ENCODE data around the gene CDC20B.

CDC20B gene

GRCh38 chr5:55149308-55149795 is 23.6 kb downstream of the CDC20B start:
- no peaks in the 10 kb centered on the region for H3K27me3 Mint-ChIP-seq
- DNase-seq (ENCODE audit: low spot score in 2 of 2) = no peak
- peaks cover 6% of the 10 kb centered on the region for H3K4me1 Mint-ChIP-seq

GRCh38 chr5:55146543-55147151 is 26.3 kb downstream of the CDC20B start:
- Mint-ChIP-seq H3K36me3 (ENCODE audit: insufficient read depth) (no peaks in the 10 kb centered on the region), H3K4me3 (peak overlapping the region; percentile 42), H3K4me1 (peaks cover 15% of the 10 kb centered on the region), H3K27ac (ENCODE audit: low read depth) (no peak overlapping the region), H3K27me3 (no peaks in the 10 kb centered on the region), H3K9me3 (no peaks in the 10 kb centered on the region)
- peak; percentile 81 for ATAC-seq (replicated peaks; ENCODE audit: extremely low read depth, poor library complexity, severe bottlenecking)
- peak; percentile 75 to 81 for DNase-seq (ENCODE audit: low spot score in 2 of 2)

More at GRCh38 chr5:55149308-55149795, 23.6 kb downstream of the CDC20B start:
- H3K36me3 Mint-ChIP-seq (ENCODE audit: insufficient read depth) = no peaks in the 10 kb centered on the region
- ATAC-seq (replicated peaks; ENCODE audit: extremely low read depth, poor library complexity, severe bottlenecking) = no peak
- H3K4me3 Mint-ChIP-seq = no peak overlapping the region
- H3K9me3 Mint-ChIP-seq = no peaks in the 10 kb centered on the region
- no peak overlapping the region for H3K27ac Mint-ChIP-seq (ENCODE audit: low read depth)

- ATAC-seq (replicated peaks; ENCODE audit: extremely low read depth, poor library complexity, severe bottlenecking) (no peak), DNase-seq (ENCODE audit: low spot score in 2 of 2) (no peak)
- Mint-ChIP-seq H3K27me3 (no peaks in the 10 kb centered on the region), H3K4me3 (peak overlapping the region; percentile 42), H3K36me3 (ENCODE audit: insufficient read depth) (no peaks in the 10 kb centered on the region), H3K4me1 (peaks cover 20% of the 10 kb centered on the region), H3K27ac (ENCODE audit: low read depth) (no peak overlapping the region), H3K9me3 (no peaks in the 10 kb centered on the region)
Measured at GRCh38 chr5:55146080-55146479, 26.9 kb downstream of the CDC20B start.

- no peak for ATAC-seq (replicated peaks; ENCODE audit: extremely low read depth, poor library complexity, severe bottlenecking)
- no peak overlapping the region for H3K27ac Mint-ChIP-seq (ENCODE audit: low read depth)
- H3K9me3 Mint-ChIP-seq = no peaks in the 10 kb centered on the region
- H3K4me1 Mint-ChIP-seq = peaks cover 23% of the 10 kb centered on the region
- H3K4me3 Mint-ChIP-seq = no peak overlapping the region
- DNase-seq (ENCODE audit: low spot score in 2 of 2) = no peak
- H3K27me3 Mint-ChIP-seq = no peaks in the 10 kb centered on the region
- peaks cover 1% of the 10 kb centered on the region for H3K36me3 Mint-ChIP-seq (ENCODE audit: insufficient read depth)
Measured at GRCh38 chr5:55143624-55144023, 29.4 kb downstream of the CDC20B start.

- Mint-ChIP-seq H3K9me3 (no peaks in the 10 kb centered on the region), H3K36me3 (ENCODE audit: insufficient read depth) (peaks cover 1% of the 10 kb centered on the region), H3K27ac (ENCODE audit: low read depth) (peak overlapping the region; percentile 23), H3K27me3 (no peaks in the 10 kb centered on the region), H3K4me1 (peaks cover 23% of the 10 kb centered on the region), H3K4me3 (peak overlapping the region; percentile 39)
- ATAC-seq (replicated peaks; ENCODE audit: extremely low read depth, poor library complexity, severe bottlenecking) = peak; percentile 66
- no peak for DNase-seq (ENCODE audit: low spot score in 2 of 2)
Measured at GRCh38 chr5:55141945-55142690, 30.9 kb downstream of the CDC20B start.

- H3K27me3 Mint-ChIP-seq = no peaks in the 10 kb centered on the region
- DNase-seq (ENCODE audit: low spot score in 2 of 2) (no peak), ATAC-seq (replicated peaks; ENCODE audit: extremely low read depth, poor library complexity, severe bottlenecking) (no peak)
- H3K4me3 Mint-ChIP-seq = no peak overlapping the region
- H3K36me3 Mint-ChIP-seq (ENCODE audit: insufficient read depth) = peaks cover 1% of the 10 kb centered on the region
- peak overlapping the region; percentile 23 for H3K27ac Mint-ChIP-seq (ENCODE audit: low read depth)
- peaks cover 18% of the 10 kb centered on the region for H3K4me1 Mint-ChIP-seq
- H3K9me3 Mint-ChIP-seq = no peaks in the 10 kb centered on the region
Measured at GRCh38 chr5:55140908-55141665, 31.9 kb downstream of the CDC20B start.

GRCh38 chr5:55136521-55136920 is 36.5 kb downstream of the CDC20B start:
- ATAC-seq (replicated peaks; ENCODE audit: extremely low read depth, poor library complexity, severe bottlenecking) (no peak), DNase-seq (ENCODE audit: low spot score in 2 of 2) (no peak)
- H3K4me1 Mint-ChIP-seq = peaks cover 21% of the 10 kb centered on the region
- no peaks in the 10 kb centered on the region for H3K9me3 Mint-ChIP-seq
- H3K27me3 Mint-ChIP-seq = no peaks in the 10 kb centered on the region
- no peak overlapping the region for H3K4me3 Mint-ChIP-seq
- H3K36me3 Mint-ChIP-seq (ENCODE audit: insufficient read depth) = peaks cover 1% of the 10 kb centered on the region
- no peak overlapping the region for H3K27ac Mint-ChIP-seq (ENCODE audit: low read depth)

- no peaks in the 10 kb centered on the region for H3K9me3 Mint-ChIP-seq
- no peaks in the 10 kb centered on the region for H3K27me3 Mint-ChIP-seq
- peak; percentile 24 for ATAC-seq (replicated peaks; ENCODE audit: extremely low read depth, poor library complexity, severe bottlenecking)
- peaks cover under 1% of the 10 kb centered on the region for H3K36me3 Mint-ChIP-seq (ENCODE audit: insufficient read depth)
- H3K4me3 Mint-ChIP-seq = no peak overlapping the region
- peaks cover 14% of the 10 kb centered on the region for H3K4me1 Mint-ChIP-seq
- H3K27ac Mint-ChIP-seq (ENCODE audit: low read depth) = no peak overlapping the region
- DNase-seq (ENCODE audit: low spot score in 2 of 2) = no peak
Measured at GRCh38 chr5:55134053-55134722, 38.8 kb downstream of the CDC20B start.

GRCh38 chr5:55123365-55123764 is 49.6 kb downstream of the CDC20B start:
- DNase-seq (ENCODE audit: low spot score in 2 of 2) (no peak), ATAC-seq (replicated peaks; ENCODE audit: extremely low read depth, poor library complexity, severe bottlenecking) (no peak)
- H3K9me3 Mint-ChIP-seq = no peaks in the 10 kb centered on the region
- no peaks in the 10 kb centered on the region for H3K4me1 Mint-ChIP-seq
- H3K27ac Mint-ChIP-seq (ENCODE audit: low read depth) = no peak overlapping the region
- no peaks in the 10 kb centered on the region for H3K36me3 Mint-ChIP-seq (ENCODE audit: insufficient read depth)
- H3K27me3 Mint-ChIP-seq = no peaks in the 10 kb centered on the region
- no peak overlapping the region for H3K4me3 Mint-ChIP-seq

- no peak overlapping the region for H3K4me3 Mint-ChIP-seq
- DNase-seq (ENCODE audit: low spot score in 2 of 2) (no peak), ATAC-seq (replicated peaks; ENCODE audit: extremely low read depth, poor library complexity, severe bottlenecking) (no peak)
- H3K9me3 Mint-ChIP-seq = no peaks in the 10 kb centered on the region
- H3K36me3 Mint-ChIP-seq (ENCODE audit: insufficient read depth) = peaks cover 23% of the 10 kb centered on the region
- H3K27ac Mint-ChIP-seq (ENCODE audit: low read depth) = peak overlapping the region; percentile 16
- peaks cover 24% of the 10 kb centered on the region for H3K4me1 Mint-ChIP-seq
- H3K27me3 Mint-ChIP-seq = no peaks in the 10 kb centered on the region
Measured at GRCh38 chr5:55114061-55114460, 58.9 kb downstream of the CDC20B start.

- DNase-seq (ENCODE audit: low spot score in 2 of 2) (no peak), ATAC-seq (replicated peaks; ENCODE audit: extremely low read depth, poor library complexity, severe bottlenecking) (no peak)
- Mint-ChIP-seq H3K36me3 (ENCODE audit: insufficient read depth) (peaks cover 30% of the 10 kb centered on the region), H3K4me3 (no peak overlapping the region), H3K9me3 (no peaks in the 10 kb centered on the region), H3K27me3 (no peaks in the 10 kb centered on the region), H3K27ac (ENCODE audit: low read depth) (peak overlapping the region; percentile 16), H3K4me1 (peaks cover 31% of the 10 kb centered on the region)
Measured at GRCh38 chr5:55113327-55113726, 59.6 kb downstream of the CDC20B start.

- Mint-ChIP-seq H3K9me3 (no peaks in the 10 kb centered on the region), H3K27me3 (no peaks in the 10 kb centered on the region), H3K4me3 (no peak overlapping the region), H3K36me3 (ENCODE audit: insufficient read depth) (peaks cover 56% of the 10 kb centered on the region), H3K27ac (ENCODE audit: low read depth) (no peak overlapping the region), H3K4me1 (peaks cover 55% of the 10 kb centered on the region)
- no peak for DNase-seq (ENCODE audit: low spot score in 2 of 2)
- no peak for ATAC-seq (replicated peaks; ENCODE audit: extremely low read depth, poor library complexity, severe bottlenecking)
Measured at GRCh38 chr5:55110217-55110616, 62.8 kb downstream of the CDC20B start.

Measured in central memory CD8-positive, alpha-beta T cell (primary cell).